Right lobe of liver (tissue), 4 donors: Measurements from ENCODE around the gene AK9.

Experiments used
- POLR2A ChIP-seq: fragments of 450-650 bp; IDR thresholded peaks from one replicate; pipeline ENCODE4 v1.6.1; 2017; ENCODE audit warnings: antibody characterized with exemption, mild to moderate bottlenecking
- TF ChIP-seq, protein P1 (sequence below), 4 donors: fragments of 200-600 bp in 3 of 4; fragments of 450-650 bp in 1 of 4; IDR thresholded peaks; one replicate each; pipeline versions ENCODE4 v1.5.1 to v1.8.0; 2016 to 2022; ENCODE audit warnings: antibody characterized with exemption in 4 of 4, mild to moderate bottlenecking in 2 of 4
- donor health status: DM: no; HTN: no; CAD: no.
- donor health status: DM: no; HTN: no; CAD: no.
- donor health status: DM: no; HTN: yes; CAD: no.

DNA sequence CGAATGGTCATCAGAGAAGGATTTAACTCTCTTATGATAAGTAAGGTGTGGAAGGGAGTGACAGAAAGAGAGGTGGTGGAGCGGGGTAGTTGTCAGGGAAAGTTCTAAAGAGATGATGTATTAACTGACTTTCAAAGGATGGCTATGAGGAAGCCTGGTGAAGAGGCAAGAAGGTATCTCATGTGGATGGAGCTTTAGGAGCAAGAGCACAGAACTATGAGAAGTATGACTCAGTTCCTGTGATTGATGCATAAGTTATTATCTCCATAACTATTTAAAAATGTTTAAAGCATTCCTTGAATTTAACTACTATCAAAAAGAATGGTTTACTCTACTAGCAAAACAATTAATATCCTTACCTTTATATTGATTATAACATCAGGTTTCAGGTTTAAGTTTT lies 28.8 kb downstream of the AK9 start:
- TF ChIP-seq, protein P1, sequence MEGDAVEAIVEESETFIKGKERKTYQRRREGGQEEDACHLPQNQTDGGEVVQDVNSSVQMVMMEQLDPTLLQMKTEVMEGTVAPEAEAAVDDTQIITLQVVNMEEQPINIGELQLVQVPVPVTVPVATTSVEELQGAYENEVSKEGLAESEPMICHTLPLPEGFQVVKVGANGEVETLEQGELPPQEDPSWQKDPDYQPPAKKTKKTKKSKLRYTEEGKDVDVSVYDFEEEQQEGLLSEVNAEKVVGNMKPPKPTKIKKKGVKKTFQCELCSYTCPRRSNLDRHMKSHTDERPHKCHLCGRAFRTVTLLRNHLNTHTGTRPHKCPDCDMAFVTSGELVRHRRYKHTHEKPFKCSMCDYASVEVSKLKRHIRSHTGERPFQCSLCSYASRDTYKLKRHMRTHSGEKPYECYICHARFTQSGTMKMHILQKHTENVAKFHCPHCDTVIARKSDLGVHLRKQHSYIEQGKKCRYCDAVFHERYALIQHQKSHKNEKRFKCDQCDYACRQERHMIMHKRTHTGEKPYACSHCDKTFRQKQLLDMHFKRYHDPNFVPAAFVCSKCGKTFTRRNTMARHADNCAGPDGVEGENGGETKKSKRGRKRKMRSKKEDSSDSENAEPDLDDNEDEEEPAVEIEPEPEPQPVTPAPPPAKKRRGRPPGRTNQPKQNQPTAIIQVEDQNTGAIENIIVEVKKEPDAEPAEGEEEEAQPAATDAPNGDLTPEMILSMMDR (IDR thresholded peaks at IDR 0.05): no peak
- no peak for TF ChIP-seq POLR2A
